HG02870 (cell line): ENCODE measurements around the gene ST8SIA6.
"Not testable (repeated sequence)": the region's sequence is repeated elsewhere in the genome, so short reads cannot be mapped to it uniquely, and the experiment has no call there.

Experiments used
- ATAC-seq: cut with Tn5 transposase; IDR thresholded peaks from one replicate; pipeline ENCODE4 v1.9.1; 2021; ENCODE audit warnings: mild to moderate bottlenecking, moderate library complexity; ENCODE audit not compliant: unreplicated experiment

ST8SIA6 gene

DNA sequence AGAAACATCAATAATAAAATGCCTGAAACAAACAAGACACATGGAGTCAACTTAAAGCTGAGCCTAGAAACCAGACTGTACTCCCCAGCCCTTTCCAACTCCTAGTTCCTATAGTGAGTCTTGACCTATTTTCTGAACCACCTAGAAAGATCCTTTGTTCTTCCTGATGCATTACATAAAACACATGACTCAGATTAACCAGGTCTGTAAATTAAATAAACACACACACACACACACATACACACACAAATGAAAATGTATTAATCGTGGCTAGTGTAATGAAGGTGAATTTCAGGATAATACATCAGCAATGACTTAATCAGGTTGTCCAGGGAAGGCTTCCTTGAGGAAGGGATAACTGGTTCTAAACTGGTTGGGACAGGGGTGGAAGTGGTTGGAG is 104.7 kb downstream of the ST8SIA6 start:
- no peak for ATAC-seq

DNA sequence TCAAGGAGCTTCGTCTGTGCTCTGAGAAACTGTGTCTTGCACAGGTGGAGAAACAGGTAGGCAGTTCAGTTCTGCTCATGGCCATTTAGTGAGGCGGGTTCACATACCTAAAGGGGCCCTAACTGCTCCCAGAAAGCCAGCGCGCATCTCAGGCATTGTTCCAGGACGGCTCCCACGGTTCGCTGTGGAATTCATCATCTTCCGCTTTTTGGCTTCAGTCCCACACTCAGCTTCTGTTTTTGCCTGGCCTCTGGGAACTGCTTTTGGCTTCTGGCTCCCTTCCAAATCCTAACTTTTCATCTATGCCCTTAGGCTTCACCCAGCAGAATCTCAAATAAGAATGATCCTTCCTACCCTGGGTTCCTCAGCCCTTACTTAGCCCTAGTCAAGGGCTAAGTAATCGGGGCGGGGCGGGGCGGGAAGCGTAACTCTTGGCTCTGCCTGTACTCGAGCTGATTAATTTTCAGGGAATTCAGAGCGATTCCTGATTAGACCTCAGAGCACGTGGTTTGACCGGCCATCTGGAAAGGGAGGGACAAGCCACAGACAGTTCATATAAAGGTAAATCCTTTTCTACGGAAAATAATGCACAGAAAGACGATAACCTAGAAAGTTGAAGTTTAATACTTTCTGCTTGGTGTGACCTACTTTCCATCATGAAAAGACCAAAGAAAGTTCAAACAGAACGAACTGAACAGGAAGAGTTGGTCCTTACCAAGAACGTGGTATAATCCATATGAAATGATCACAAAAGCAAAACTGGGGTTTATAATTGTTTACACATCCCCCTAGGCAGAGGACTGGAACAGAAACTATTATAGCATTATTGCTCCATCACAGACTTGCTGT is 105.7 kb downstream of the ST8SIA6 start:
- ATAC-seq = no peak

DNA sequence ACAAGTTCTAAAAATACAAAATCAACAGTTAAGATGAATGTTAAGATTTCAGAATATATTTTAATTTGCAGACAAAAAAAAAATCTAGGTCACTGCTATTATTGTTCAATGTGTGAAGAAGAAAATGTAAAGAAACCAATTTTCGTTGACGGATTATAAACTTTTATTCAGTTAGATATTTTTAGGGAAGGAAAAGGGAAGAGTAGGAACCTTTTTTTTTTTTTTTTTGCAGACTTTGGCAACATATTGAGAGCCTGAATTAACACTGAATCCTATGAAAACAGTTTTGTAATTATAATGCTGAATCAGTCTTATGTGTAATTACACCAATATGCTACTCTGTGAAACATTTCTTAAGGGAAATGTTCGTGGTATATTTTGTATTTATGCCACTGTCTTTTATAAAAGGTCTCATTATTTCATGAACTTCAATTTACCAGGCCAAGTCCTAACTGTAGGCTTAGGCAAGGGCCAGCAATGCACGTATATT is 106.3 kb downstream of the ST8SIA6 start:
- ATAC-seq = no peak

DNA sequence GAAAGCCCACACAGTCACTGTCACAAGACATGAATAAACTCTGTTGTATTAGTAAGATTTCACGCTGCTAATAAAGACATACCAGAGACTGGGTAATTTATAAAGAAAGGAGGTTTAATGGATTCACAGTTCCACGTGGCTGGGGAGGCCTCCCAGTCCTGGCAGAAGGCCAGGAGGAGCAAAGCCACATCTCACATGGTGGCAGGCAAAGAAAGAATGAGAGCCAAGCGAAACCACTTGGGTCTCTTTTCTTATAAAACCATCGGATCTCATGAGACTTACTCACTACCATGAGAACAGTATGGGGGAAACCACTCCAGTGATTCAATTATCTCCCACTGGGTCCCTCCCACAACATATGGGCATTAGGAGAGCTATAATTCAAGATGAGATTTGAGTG is 110.2 kb downstream of the ST8SIA6 start:
- no peak for ATAC-seq

DNA sequence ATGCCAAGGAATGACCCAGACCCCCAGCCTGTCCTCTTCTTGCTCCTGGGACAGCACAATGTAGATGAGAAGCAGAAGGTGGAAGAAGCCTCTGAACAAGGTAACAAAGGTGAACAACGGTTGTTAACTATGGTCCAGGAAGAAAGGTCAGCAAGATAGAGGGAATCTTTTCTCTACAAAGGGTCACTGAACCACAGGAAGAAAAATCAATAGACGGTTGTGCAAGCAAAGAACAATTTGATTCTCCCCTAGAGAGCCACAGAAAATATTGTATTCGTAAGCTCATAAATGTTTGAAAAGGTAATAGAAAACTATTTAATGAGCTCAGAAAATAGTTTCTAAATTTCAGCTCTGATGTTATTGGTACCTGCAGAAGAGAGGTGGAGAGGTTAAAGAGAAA is 111.3 kb downstream of the ST8SIA6 start:
- no peak for ATAC-seq

DNA sequence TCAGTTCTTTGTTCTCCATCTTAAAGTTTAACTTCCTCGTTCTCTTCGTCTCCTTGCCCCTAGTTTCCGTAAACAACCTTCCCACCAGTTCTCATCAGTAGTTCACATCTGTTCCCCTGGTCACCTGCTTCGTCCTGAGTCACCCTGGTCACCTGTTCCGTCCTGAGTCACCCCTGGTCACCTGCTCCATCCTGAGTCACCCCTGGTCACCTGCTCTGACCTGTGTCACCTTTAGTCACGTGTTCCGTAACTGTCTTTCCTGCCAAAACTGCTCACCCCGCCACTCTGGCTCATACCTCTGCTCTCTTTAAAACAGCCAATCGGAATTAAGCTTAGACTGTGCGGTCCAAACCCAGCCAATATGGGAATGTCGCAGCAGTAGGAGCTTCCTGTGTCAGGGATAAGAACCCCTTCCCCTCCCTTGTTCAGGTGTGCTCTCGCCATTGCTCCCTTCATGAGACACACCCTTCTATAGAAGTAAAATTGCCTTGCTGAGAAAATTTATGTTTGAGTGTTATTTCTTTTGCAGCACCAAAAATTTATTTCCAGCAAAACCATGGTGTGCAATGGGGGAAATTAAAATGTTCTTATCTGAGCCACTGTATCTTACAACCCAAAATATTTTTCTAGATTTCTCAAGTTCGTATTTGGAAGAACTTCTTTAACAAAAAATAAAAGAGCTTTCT is 114.1 kb downstream of the ST8SIA6 start:
- ATAC-seq = no peak

DNA sequence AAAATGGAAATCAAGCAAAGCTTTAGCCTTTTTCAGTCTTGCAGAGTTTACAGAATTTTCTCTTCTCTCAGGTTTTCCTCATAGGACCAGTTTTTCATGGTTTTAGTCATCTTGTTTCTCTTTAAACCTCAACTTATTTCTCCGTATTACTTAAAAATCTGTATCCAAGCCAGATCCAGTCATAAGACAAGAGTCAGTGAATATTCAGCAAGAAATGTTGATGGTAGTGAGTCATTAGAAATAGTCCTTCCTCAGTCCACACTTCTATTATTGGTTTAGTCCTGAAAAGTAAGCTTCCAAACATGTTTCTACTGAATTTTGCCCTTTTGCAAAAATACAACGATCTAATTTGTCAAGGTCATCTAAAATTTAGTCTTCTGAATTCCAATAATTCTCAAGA is 119.3 kb downstream of the ST8SIA6 start:
- no peak for ATAC-seq

DNA sequence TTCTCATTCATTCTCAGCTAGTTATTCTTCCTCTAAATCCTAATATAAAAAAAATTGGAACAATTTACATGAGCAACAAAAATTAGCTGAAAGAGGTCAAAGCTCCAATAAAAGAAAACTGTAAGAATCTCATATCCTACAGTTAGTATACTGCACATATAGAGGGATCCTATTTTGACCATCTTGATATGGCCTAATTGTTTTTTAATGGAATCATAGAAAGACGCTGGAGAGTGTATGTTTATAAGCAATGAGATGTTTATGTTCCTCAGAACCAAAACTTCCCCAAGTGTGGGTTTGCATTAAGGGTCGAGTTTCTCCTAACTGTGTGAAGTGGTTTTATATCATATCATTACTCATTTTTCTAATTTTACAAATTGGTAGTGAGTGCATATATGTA is 123.9 kb downstream of the ST8SIA6 start:
- no peak for ATAC-seq

DNA sequence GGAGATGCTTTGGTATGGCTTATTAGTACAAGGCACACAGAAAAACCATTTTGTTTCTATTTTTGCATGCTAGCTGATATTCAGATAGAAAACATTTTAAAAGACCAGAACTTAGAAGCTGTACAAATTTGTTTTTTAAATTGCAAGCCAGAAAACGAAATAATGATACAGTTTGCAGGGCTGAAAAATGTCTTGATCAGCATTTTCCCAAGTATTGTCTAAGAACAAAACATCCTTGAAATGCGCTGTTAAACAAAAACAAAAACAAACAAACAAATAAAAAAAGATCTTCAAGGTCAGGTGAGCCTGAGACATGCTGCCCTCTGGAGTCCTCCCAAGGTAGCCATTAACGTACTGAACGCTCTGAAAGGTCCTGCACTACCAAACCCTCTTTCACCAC is 128.0 kb downstream of the ST8SIA6 start:
- ATAC-seq = no peak

DNA sequence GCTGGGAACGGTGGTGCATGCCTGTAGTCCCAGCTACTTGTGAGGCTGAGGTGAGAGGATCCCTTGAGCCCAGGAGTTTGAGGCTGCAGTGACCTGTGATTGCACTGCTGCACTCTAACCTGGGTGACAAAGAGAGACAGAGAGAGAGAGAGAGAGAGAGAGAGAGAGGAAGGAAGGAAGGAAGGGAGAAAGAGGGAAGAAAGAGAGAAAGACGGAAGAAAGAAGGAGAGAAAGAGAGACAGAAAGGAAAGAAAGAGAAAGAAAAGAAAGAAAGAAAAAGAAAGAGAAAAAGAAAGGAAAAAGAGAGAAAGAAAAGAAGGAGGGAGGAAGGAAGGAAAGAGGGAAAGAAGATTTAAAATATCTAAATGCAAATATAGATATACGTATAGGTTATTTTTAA is 132.4 kb downstream of the ST8SIA6 start:
- ATAC-seq = not testable (repeated sequence)

DNA sequence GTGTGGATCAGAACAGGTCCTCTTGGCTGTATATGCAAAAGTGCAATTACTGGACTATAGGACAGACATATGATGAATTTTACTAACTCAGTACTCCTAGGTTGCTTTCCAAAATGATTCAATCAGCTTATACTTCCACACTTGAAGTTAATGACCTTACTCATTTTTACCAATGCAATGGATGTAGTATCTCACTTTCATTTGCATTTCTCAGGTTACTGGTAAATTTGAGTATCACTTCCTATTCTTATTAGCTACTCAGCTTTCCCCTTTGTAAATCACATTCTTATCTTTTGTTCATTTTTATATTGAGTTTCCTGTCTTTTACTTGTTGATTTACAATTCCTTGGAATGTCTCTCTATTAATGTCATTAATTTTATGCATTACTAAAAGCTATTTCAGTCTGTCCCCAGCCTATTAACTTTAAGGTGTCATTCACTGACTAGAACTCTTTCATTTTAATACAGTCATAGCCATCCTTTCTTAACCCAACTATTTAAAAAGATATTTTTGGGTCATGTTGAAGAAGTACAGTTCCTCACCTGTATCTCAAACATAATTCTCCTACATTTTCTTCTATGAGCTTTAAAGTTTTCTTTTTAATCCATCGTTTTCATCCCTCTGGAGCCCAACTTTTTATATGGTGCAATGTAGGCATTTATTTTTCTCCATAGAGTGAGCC is 137.8 kb downstream of the ST8SIA6 start:
- ATAC-seq = peak; percentile 97

DNA sequence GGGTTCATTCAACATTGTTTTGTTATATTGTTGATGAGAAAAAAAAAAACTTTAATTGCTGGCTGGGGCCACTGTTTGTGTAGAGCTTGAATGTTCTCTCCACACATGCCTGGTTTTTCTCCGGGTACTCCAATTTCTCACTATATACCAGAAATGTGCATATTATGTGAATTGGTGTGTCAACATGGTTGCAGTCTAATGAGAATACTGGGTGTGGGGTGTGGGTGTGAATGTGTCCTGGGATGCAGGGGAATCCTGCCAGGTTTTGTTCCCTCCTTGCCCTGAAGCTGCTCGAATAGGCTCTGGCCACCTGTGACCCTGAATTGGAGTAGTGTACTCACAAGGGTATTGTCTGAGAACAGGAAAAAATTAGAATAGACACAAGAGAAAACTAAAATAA is 145.0 kb downstream of the ST8SIA6 start:
- ATAC-seq = no peak

DNA sequence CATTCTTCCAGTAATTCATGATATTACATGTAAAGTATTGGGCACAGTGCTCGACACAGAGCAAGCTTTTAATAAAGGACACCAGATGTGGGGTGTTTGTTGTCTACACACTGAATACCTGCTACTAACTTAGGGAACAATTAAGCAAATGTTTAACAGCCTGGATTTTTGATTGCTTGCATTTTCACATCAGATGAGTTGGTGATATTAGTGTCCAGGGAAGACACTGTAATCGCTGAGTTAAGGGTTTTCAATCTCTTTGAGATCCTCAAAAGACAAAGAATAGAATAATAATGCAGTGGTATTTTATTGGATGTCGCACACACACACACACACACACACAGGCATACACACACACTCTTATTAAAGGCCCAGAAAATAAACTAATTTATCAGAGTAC is 147.3 kb downstream of the ST8SIA6 start:
- ATAC-seq = no peak

DNA sequence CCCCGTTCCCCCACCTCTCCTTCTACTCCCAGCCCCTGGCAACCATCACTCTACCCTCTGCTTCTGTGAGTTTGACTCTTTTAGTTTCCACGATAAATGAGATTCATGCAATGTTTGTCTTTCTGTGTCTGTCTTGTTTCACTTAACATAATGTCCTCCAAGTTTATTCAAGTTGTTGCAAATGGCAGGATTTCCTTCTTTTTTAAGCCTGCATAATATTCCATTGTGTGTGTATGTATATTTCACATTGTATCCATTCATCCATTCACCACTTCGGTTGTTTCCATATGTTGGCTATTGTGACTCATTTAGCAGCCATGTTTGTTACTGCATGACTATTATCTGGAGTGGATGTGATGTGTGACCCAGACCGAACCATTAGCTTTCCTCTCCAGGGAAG is 162.0 kb downstream of the ST8SIA6 start:
- no peak for ATAC-seq

DNA sequence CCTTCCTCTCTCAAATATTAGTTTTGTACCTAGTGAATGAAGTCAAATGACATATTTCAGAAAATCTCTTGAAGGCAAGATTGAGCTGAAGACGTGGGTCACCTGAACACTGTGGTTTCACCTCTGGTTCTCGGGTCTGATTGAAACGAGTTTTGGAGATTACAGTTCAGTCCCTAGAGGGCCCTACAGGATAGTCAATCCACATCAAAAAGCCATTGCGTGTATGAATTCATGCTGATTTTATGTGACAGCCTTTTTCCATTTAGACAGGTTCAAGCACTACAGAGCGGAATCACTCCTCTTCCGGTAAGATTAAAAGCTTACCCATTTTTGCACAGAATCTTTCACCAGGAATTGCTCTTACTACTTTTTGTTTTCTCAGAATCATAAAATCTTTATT is 164.2 kb downstream of the ST8SIA6 start:
- ATAC-seq = no peak

DNA sequence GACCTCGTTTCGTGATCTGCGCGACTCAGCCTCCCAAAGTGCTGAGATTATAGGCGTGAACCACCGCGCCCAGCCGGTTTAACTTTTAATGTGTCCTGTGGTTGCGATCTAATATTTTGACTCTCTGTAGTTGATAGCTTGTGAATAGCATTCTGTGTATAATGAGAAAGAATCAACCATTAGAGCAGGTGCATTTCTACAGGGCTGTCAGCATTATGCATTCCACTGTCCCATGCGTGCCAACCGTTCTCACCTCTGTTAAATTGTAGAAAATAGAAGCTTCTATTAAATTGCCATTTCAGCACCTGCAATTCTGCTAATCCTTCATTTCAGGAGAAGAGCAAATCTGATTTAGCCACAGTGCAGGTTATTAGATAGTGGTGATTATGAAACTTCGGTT is 164.6 kb downstream of the ST8SIA6 start:
- no peak for ATAC-seq

DNA sequence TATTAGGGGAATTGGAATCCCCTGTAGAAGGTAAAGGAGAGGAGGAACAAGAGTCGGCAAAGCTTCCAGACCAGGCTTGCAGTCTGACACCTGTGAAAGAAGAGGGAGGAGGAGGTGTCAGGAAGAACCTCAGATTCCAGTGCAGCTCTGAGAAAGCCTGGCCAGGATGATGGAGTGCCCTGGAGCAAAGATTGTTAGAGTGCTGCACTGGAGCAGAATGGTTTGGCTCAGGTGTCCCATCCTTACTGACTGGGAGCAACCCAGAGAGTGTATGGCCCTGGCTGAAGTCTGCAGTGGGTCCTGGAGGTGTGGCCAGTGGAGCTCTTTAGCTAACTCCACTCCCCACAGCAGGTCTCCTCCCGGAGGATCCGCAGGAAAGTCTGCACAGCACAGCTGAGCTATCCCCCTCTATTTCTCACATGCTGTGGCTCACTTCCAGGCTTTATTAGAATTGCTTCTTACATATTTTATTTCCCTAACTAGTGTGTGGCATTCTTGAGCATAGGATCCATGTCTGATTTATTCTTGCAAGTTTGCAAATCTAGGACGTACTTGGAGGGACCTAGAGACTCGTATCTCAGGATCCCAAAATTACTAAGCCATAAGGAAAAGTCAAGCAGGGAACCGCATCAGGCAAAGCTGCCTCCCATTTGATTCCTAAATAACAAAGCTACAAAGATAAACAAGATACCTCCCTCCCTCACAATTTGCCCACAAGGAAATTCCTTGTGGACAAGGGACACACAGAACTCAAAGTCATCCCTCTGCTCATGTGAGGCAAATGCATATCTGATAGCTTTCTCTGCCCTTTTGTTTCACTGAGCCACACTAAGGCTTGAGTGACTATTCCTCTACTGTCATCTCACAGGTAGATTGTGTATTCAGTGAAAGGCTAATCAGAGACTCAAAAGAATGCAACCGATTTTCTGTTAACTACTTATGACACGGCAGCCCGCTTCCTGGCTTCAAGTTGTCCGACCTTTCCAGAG is 167.5 kb downstream of the ST8SIA6 start:
- ATAC-seq = no peak

DNA sequence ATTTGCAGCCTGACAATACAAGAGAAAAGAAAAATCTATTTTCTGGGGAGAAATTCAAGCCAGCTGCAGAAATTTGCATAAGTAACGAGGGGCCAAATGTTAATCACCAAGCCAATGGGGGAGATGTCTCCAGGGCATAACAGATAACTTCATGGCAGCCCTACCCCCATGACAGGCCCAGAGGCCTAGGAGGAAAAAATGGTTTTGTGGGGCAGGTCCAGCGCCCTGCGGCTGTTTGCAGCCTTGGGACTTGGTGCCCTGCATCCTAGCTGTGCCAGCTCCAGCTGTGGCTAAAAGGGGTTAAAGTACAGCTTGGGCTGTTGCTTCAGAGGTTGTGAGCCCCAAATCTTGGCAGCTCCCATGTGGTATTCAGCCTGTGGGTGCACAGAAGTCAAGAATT is 172.1 kb downstream of the ST8SIA6 start:
- ATAC-seq = no peak

DNA sequence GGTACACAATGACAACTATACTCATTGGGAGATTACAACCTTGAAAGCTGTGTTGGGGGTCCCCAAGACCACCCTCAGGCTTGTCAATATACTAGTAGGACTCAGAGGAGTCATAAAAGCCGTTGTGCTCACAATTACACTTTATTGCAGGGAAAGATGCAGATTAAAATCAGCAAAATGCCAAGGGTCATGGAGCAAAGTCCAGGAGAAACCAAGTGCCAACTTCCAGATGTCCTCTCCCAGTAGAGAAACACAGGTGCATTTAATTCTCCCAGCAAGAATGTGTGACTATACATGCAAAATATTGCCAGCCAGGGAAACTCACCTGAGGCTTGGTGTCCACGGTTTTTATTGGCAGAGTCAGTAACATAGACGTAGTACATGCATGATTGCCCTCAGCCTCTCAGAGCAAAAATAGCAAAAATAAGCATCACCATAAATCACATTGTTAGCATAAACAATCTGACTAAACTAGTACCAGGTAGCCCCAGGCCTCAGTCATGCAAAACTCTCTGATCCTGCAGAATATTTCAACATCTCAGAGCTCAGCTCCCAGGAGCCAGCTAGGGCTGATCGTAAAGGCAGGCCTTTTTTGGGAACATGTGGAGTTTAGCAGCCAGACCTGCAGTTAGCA is 175.7 kb downstream of the ST8SIA6 start:
- ATAC-seq = no peak

DNA sequence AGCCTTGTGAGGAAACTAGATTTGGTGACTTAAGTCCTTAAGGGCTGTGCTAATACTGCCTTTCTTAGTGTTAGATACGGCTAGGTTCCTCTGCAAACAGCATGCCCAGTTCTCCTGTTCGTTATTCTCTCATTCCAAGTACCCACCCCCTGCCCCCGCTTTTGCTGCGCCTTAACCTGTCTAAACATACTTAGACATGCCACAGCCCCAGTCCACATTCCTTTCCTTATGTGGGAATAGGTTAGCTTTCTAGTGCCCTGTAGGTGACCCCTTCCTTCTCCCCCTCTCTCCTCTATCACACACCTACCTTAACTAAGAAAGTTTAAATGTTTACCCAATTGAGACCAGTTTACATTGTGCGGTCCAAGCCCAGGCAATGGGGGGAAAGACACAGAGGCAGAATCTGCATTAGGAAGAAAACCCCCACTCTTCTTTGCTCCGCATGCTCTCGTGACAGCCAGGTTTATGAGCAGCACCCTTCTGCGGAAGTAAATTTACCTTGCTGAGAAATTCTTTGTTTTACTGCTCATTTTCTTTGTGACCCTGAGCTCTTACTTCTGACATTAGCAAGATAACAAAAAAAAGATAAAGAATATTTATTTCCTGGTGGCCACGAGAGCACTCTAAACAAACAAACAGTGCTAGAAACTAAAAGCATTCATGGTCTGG is 177.5 kb downstream of the ST8SIA6 start:
- no peak for ATAC-seq
